ENCODE results near the gene TMOD1.
"Not testable (repeated sequence)": the region's sequence is repeated elsewhere in the genome, so short reads cannot be mapped to it uniquely, and the experiment has no call there.

TMOD1 gene

GRCh38 chr9:97501177-97501971, at the start of gene TMOD1:
TMOD1 (plus strand) TSS chr9:97501666; CDS start chr9:97524189, 22,523 bp downstream.
- ChIA-PET CTCF (interaction anchor here (1.1 to 2.2 kb wide), 6 partner anchors 15 to 114 kb away, joined by 3 to 8 read pairs (median 6); no protein-coding TSS in a partner anchor), POLR2A (no interaction called here)
- TF ChIP-seq, protein P1, sequence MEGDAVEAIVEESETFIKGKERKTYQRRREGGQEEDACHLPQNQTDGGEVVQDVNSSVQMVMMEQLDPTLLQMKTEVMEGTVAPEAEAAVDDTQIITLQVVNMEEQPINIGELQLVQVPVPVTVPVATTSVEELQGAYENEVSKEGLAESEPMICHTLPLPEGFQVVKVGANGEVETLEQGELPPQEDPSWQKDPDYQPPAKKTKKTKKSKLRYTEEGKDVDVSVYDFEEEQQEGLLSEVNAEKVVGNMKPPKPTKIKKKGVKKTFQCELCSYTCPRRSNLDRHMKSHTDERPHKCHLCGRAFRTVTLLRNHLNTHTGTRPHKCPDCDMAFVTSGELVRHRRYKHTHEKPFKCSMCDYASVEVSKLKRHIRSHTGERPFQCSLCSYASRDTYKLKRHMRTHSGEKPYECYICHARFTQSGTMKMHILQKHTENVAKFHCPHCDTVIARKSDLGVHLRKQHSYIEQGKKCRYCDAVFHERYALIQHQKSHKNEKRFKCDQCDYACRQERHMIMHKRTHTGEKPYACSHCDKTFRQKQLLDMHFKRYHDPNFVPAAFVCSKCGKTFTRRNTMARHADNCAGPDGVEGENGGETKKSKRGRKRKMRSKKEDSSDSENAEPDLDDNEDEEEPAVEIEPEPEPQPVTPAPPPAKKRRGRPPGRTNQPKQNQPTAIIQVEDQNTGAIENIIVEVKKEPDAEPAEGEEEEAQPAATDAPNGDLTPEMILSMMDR (IDR thresholded peaks at IDR 0.05; ENCODE audit: insufficient read depth, low read length, missing control alignments), result peak; percentile 1
- DNase-seq (ENCODE audit: low read depth, low spot score), result no peak
- peak within 1 kb of the TSS; percentile 38 for H3K4me3 ChIP-seq (ENCODE audit: low read depth, low read length)

GRCh38 chr9:97453573-97453972, 47.9 kb upstream of the TMOD1 start:
- CTCF ChIA-PET, result interaction anchor here (1.0 kb wide), 1 partner anchor 16 kb away, joined by 3 read pairs; no protein-coding TSS in a partner anchor
- POLR2A ChIA-PET; DNase-seq (ENCODE audit: low read depth, low spot score); H3K4me3 ChIP-seq (ENCODE audit: low read depth, low read length): not testable (repeated sequence)

DNA sequence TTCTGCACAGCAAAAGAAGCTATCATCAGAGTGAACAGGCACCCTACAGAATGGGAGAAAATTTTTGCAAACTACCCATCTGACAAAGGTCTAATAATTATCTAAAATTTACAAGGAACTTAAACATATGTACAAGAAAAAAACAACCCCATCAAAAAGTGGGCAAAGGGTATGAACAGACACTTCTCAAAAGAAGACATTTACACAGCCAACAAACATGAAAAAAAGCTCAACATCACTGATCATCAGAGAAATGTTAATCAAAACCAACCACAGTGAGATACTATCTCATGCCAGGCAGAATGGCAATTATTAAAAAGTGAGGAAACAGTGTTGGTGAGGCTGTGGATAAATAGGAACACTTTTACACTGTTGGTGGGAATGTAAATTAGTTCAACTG, 44.6 kb upstream of the TMOD1 start:
- H3K4me3 ChIP-seq (ENCODE audit: low read depth, low read length); DNase-seq (ENCODE audit: low read depth, low spot score); POLR2A ChIA-PET: not testable (repeated sequence)
- CTCF ChIA-PET, result interaction anchor here (0.8 to 1.6 kb wide), 4 partner anchors 11 to 142 kb away, joined by 3 to 6 read pairs (median 4); no protein-coding TSS in a partner anchor

DNA sequence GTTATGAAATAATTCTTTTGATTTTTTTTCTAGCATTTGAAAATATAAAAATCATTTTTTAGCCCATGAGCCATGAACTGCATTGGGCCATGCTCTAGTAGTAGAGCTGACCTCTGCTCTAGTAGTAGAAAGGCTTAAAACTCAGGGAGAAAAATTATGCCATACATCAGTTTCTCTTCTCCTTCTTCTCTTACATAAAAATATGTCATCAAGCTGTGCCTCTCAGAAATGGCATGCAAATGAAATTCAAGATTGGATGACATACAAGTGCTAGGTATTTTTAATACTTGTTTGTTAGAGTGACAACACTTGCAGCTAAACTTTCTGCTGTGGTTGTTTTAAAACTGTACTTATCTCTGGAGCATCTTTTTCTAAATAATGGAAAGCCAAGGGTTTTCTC, 42.1 kb upstream of the TMOD1 start:
- ChIA-PET POLR2A (no interaction called here), CTCF (interaction anchor here (1.8 to 17.1 kb wide), 2 partner anchors 9 to 144 kb away, joined by 21 to 780 read pairs; no protein-coding TSS in a partner anchor)
- TF ChIP-seq, protein P1 (IDR thresholded peaks at IDR 0.05; ENCODE audit: insufficient read depth, low read length, missing control alignments), result no peak
- no peak overlapping the region for H3K4me3 ChIP-seq (ENCODE audit: low read depth, low read length)
- DNase-seq (ENCODE audit: low read depth, low spot score), result no peak

DNA sequence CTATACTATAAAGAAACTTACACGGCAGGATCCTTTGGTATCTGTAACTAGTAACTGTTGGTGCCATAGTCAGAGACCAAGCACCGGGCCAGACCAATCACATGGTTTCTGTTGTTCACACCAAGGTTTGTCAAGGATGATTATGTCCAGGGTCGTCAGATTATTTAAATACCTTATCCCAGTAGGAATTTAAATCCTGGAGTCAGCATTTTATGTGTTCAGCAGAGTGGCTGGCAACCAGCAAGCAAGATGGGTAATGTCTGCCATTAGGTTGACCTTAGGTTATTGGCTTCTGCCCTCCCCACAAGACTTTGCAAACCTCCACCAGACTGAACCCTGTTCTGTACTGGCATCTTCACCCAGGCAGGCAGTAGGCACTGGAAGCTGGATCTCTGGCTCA, 39.3 kb upstream of the TMOD1 start:
- CTCF ChIA-PET, result interaction anchor here (1.6 to 17.1 kb wide), 2 partner anchors 8 to 141 kb away, joined by 12 to 780 read pairs; no protein-coding TSS in a partner anchor

GRCh38 chr9:97462914-97463313, 38.6 kb upstream of the TMOD1 start:
- ChIA-PET CTCF (interaction anchor here (17.1 kb wide), 1 partner anchor 140 kb away, joined by 780 read pairs; no protein-coding TSS in a partner anchor), POLR2A (no interaction called here)
- TF ChIP-seq, protein P1 (IDR thresholded peaks at IDR 0.05; ENCODE audit: insufficient read depth, low read length, missing control alignments), result no peak
- DNase-seq (ENCODE audit: low read depth, low spot score), result no peak
- no peak overlapping the region for H3K4me3 ChIP-seq (ENCODE audit: low read depth, low read length)

More for the DNA sequence above, 39.3 kb upstream of the TMOD1 start:
- DNase-seq (ENCODE audit: low read depth, low spot score), result no peak
- POLR2A ChIA-PET, result no interaction called here
- TF ChIP-seq, protein P1 (IDR thresholded peaks at IDR 0.05; ENCODE audit: insufficient read depth, low read length, missing control alignments), result no peak
- H3K4me3 ChIP-seq (ENCODE audit: low read depth, low read length), result no peak overlapping the region

DNA sequence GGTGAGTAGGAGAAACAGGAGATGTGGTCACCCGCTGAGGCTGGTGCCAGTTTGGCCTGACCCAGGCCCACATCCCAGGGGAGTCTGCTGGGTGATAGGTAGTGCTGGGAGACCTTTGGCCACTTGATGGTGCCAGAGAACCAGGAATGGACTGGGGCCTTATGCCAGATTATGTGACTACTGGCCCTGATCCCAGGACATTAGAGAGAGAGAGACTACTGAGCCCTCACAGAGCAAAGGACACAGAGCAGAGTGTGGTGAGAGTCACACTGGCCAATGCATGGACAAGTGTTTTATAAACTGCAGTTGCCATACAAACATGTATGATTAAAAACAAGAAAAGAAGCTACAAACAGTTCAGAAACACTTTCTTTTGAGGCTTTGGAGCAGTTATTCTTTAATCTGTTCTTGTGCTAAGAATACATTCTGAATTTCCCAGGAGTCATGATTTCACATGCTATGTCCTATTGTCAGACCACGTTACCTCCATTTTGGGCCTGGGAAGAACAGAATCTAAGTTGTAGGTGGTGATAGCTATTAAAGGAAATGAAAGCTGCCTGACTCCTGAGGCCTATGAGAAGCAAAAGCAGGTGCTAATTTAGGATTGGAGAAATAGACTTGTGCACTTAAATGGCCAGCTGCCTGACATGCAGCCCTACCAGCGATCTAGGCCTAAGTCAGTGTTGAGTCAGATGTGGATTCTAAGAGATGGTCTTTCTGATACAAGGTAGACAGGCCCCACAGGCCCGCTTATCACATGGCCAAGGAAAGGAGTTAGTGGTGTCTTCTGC, 32.6 kb upstream of the TMOD1 start:
- ChIA-PET POLR2A (interaction anchor here (1.3 kb wide), 1 partner anchor 130 kb away, joined by 6 read pairs; no protein-coding TSS in a partner anchor), CTCF (interaction anchor here (0.6 to 17.1 kb wide), 33 partner anchors 8 to 434 kb away, joined by 3 to 780 read pairs (median 4); partner anchors contain the start of gene TMOD1)
- no peak overlapping the region for H3K4me3 ChIP-seq (ENCODE audit: low read depth, low read length)
- TF ChIP-seq, protein P1 (IDR thresholded peaks at IDR 0.05; ENCODE audit: insufficient read depth, low read length, missing control alignments), result peak; percentile 77
- no peak for DNase-seq (ENCODE audit: low read depth, low spot score)

All from AG04449 (cell line).